ENCODE measurements around the gene CNNM4.

Gene CNNM4

GRCh38 chr2:96807127-96807471 is 46.4 kb downstream of the CNNM4 start:
- Histone ChIP-seq H3K9me2 (replicated peaks; ENCODE audit: insufficient read depth, low read length) (no peaks in the 10 kb centered on the region), H3K9ac (ENCODE audit: low read length) (peak overlapping the region; percentile 14; the same call in 1 of the 2 replicates), H3K27me3 (ENCODE audit: low read length) (no peaks in the 10 kb centered on the region), H3K4me3 (ENCODE audit: insufficient read depth, low read length, poor library complexity, severe bottlenecking) (no peak overlapping the region), H2AFZ (ENCODE audit: low read depth, low read length, severe bottlenecking) (peak overlapping the region; percentile 94), H3K9me3 (ENCODE audit: insufficient read depth, low read length) (no peaks in the 10 kb centered on the region), H3K4me2 (ENCODE audit: low read depth, low read length, poor library complexity, severe bottlenecking) (peak overlapping the region; percentile 75), H4K20me1 (ENCODE audit: low read depth, low read length) (no peaks in the 10 kb centered on the region), H3K27ac (ENCODE audit: low read depth, low read length) (peak overlapping the region; percentile 61), H3K36me3 (ENCODE audit: low read length) (no peaks in the 10 kb centered on the region), H3F3A (ENCODE audit: insufficient read depth) (peaks cover 5% of the 10 kb centered on the region; the same call in 1 of the 2 replicates), H3K79me2 (ENCODE audit: insufficient read depth, low read length) (no peaks in the 10 kb centered on the region)
- TF ChIP-seq CTCF (IDR thresholded peaks at IDR 0.05; ENCODE audit: insufficient read depth, low read length, poor library complexity, severe bottlenecking) (no peak), EZH2phosphoT487 (conservative IDR thresholded peaks at IDR 0.05; ENCODE audit: low read length) (no peak)

- no peak overlapping the region for H2AFZ ChIP-seq (ENCODE audit: low read depth, low read length, severe bottlenecking)
- no peaks in the 10 kb centered on the region for H4K20me1 ChIP-seq (ENCODE audit: low read depth, low read length)
- H3K9ac ChIP-seq (ENCODE audit: low read length) = no peak overlapping the region
- no peaks in the 10 kb centered on the region for H3K9me2 ChIP-seq (replicated peaks; ENCODE audit: insufficient read depth, low read length)
- peaks cover 5% of the 10 kb centered on the region; the same call in 1 of the 2 replicates for H3F3A ChIP-seq (ENCODE audit: insufficient read depth)
- H3K79me2 ChIP-seq (ENCODE audit: insufficient read depth, low read length) = no peaks in the 10 kb centered on the region
- no peak overlapping the region for H3K4me3 ChIP-seq (ENCODE audit: insufficient read depth, low read length, poor library complexity, severe bottlenecking)
- H3K4me2 ChIP-seq (ENCODE audit: low read depth, low read length, poor library complexity, severe bottlenecking) = no peak overlapping the region
- no peak overlapping the region for H3K27ac ChIP-seq (ENCODE audit: low read depth, low read length)
- TF ChIP-seq EZH2phosphoT487 (conservative IDR thresholded peaks at IDR 0.05; ENCODE audit: low read length) (no peak), CTCF (IDR thresholded peaks at IDR 0.05; ENCODE audit: insufficient read depth, low read length, poor library complexity, severe bottlenecking) (no peak)
- H3K27me3 ChIP-seq (ENCODE audit: low read length) = no peaks in the 10 kb centered on the region
- no peaks in the 10 kb centered on the region for H3K36me3 ChIP-seq (ENCODE audit: low read length)
- H3K9me3 ChIP-seq (ENCODE audit: insufficient read depth, low read length) = no peaks in the 10 kb centered on the region
Measured at GRCh38 chr2:96808176-96808837, 47.6 kb downstream of the CNNM4 start.

- no peak overlapping the region for H3K27ac ChIP-seq (ENCODE audit: low read depth, low read length)
- H3K9ac ChIP-seq (ENCODE audit: low read length) = no peak overlapping the region
- H3K36me3 ChIP-seq (ENCODE audit: low read length) = no peaks in the 10 kb centered on the region
- no peaks in the 10 kb centered on the region for H4K20me1 ChIP-seq (ENCODE audit: low read depth, low read length)
- H3K4me3 ChIP-seq (ENCODE audit: insufficient read depth, low read length, poor library complexity, severe bottlenecking) = no peak overlapping the region
- H3K79me2 ChIP-seq (ENCODE audit: insufficient read depth, low read length) = no peaks in the 10 kb centered on the region
- no peak overlapping the region for H2AFZ ChIP-seq (ENCODE audit: low read depth, low read length, severe bottlenecking)
- H3K9me2 ChIP-seq (replicated peaks; ENCODE audit: insufficient read depth, low read length) = no peaks in the 10 kb centered on the region
- no peak for TF ChIP-seq CTCF (IDR thresholded peaks at IDR 0.05; ENCODE audit: insufficient read depth, low read length, poor library complexity, severe bottlenecking)
- no peak for TF ChIP-seq EZH2phosphoT487 (conservative IDR thresholded peaks at IDR 0.05; ENCODE audit: low read length)
- H3K27me3 ChIP-seq (ENCODE audit: low read length) = no peaks in the 10 kb centered on the region
- H3K4me2 ChIP-seq (ENCODE audit: low read depth, low read length, poor library complexity, severe bottlenecking) = no peak overlapping the region
- no peaks in the 10 kb centered on the region for H3K9me3 ChIP-seq (ENCODE audit: insufficient read depth, low read length)
- H3F3A ChIP-seq (ENCODE audit: insufficient read depth) = peaks cover 5% of the 10 kb centered on the region; the same call in 1 of the 2 replicates
Measured at GRCh38 chr2:96809216-96809882, 48.6 kb downstream of the CNNM4 start.

Measured in SU-DHL-6 (cell line).